ENCODE data around the gene LRTM2. TPM values are rescaled to one million over a fixed set of nuclear protein-coding genes. Genes with fewer than 3 reads are reported as not detected.

Gene LRTM2
- total RNA-seq, 1 donor from 2014 or later, result not detected

DNA sequence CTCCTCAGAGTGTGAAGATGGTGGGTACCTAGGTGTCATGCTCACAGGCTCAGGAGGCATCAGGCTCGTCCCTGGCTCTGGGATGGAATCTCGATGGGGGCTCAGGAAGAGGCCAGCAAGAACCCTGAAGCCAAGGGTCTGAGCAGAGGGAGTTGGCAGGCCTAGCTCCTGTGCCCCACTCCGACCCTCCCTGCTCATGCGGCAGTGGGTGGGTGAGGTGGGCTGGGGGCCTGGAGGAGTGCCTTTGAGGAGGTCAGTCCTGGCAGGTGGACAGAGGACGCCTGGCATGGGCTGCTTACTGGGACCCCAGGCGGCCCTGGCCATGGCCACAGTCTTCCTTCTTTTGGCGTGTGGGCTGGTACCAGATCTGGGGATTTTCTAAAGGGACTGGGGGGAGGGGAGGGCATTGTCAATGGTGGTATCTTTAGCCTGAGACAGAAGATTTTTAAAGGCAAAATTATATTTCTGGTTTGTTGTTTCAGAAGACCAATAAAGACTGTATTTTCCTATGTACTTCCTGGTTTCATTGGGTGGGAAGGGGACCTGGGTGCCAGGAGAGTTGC is 16.0 kb downstream of the LRTM2 start:
- Histone ChIP-seq H3K4me2 (no peak overlapping the region), H3K4me3 (no peak overlapping the region), H3F3A (ENCODE audit: low read depth) (no peaks in the 10 kb centered on the region), H3K27ac (no peak overlapping the region), H3K4me1 (peaks cover 6% of the 10 kb centered on the region), H3K9me3 (ENCODE audit: low read depth) (no peaks in the 10 kb centered on the region), H3K9ac (no peak overlapping the region), H4K20me1 (ENCODE audit: low read depth) (peaks cover 13% of the 10 kb centered on the region), H3K36me3 (no peaks in the 10 kb centered on the region), H3K79me2 (ENCODE audit: low read depth) (no peaks in the 10 kb centered on the region), H2AFZ (replicated peaks) (no peak overlapping the region), H3K27me3 (peaks cover 14% of the 10 kb centered on the region)
- Mint-ChIP-seq H3K27ac (no peak overlapping the region), H3K4me3 (no peak overlapping the region), H3K27me3 (ENCODE audit: insufficient read depth, low read depth) (peaks cover 11% of the 10 kb centered on the region), H3K9me3 (no peaks in the 10 kb centered on the region), H3K4me1 (peaks cover 61% of the 10 kb centered on the region), H3K36me3 (no peaks in the 10 kb centered on the region)
- no peak for TF ChIP-seq CTCF (IDR thresholded peaks at IDR 0.05)
- no peak for TF ChIP-seq EZH2phosphoT487 (IDR thresholded peaks at IDR 0.05)
- no peak for TF ChIP-seq EZH2 (IDR thresholded peaks at IDR 0.05)
- DNase-seq (ENCODE audit: low spot score), result no peak

- H3K9me3 Mint-ChIP-seq, result no peaks in the 10 kb centered on the region
- Histone ChIP-seq H2AFZ (replicated peaks) (no peak overlapping the region), H3K4me1 (peaks cover 6% of the 10 kb centered on the region), H3K36me3 (no peaks in the 10 kb centered on the region), H3K9ac (no peak overlapping the region), H3K4me2 (no peak overlapping the region), H3K27ac (no peak overlapping the region), H3K79me2 (ENCODE audit: low read depth) (no peaks in the 10 kb centered on the region), H3K9me3 (ENCODE audit: low read depth) (no peaks in the 10 kb centered on the region), H4K20me1 (ENCODE audit: low read depth) (peaks cover 7% of the 10 kb centered on the region), H3K27me3 (peaks cover 8% of the 10 kb centered on the region), H3F3A (ENCODE audit: low read depth) (no peaks in the 10 kb centered on the region), H3K4me3 (no peak overlapping the region)
- H3K27me3 Mint-ChIP-seq (ENCODE audit: insufficient read depth, low read depth), result peaks cover 12% of the 10 kb centered on the region
- H3K36me3 Mint-ChIP-seq, result no peaks in the 10 kb centered on the region
- peak; percentile 61 for DNase-seq (ENCODE audit: low spot score)
- H3K27ac Mint-ChIP-seq, result peak overlapping the region; percentile 87
- H3K4me1 Mint-ChIP-seq, result peaks cover 67% of the 10 kb centered on the region
- H3K4me3 Mint-ChIP-seq, result no peak overlapping the region
- TF ChIP-seq EZH2phosphoT487 (IDR thresholded peaks at IDR 0.05), result no peak
- TF ChIP-seq EZH2 (IDR thresholded peaks at IDR 0.05), result no peak
- no peak for TF ChIP-seq CTCF (IDR thresholded peaks at IDR 0.05)
Observed at GRCh38 chr12:1836854-1837421, 16.6 kb downstream of the LRTM2 start.

- Histone ChIP-seq H3K27ac (no peak overlapping the region), H3K36me3 (no peaks in the 10 kb centered on the region), H3K9me3 (ENCODE audit: low read depth) (no peaks in the 10 kb centered on the region), H3K27me3 (peaks cover under 1% of the 10 kb centered on the region), H3K4me1 (peaks cover 6% of the 10 kb centered on the region), H2AFZ (replicated peaks) (no peak overlapping the region), H3F3A (ENCODE audit: low read depth) (no peaks in the 10 kb centered on the region), H3K79me2 (ENCODE audit: low read depth) (no peaks in the 10 kb centered on the region), H3K4me3 (no peak overlapping the region), H3K4me2 (no peak overlapping the region), H3K9ac (no peak overlapping the region), H4K20me1 (ENCODE audit: low read depth) (peaks cover 3% of the 10 kb centered on the region)
- H3K27ac Mint-ChIP-seq, result peak overlapping the region; percentile 87
- TF ChIP-seq CTCF (IDR thresholded peaks at IDR 0.05) (no peak), EZH2 (IDR thresholded peaks at IDR 0.05) (no peak), EZH2phosphoT487 (IDR thresholded peaks at IDR 0.05) (no peak)
- H3K27me3 Mint-ChIP-seq (ENCODE audit: insufficient read depth, low read depth), result peaks cover 13% of the 10 kb centered on the region
- no peak for DNase-seq (ENCODE audit: low spot score)
- no peaks in the 10 kb centered on the region for H3K36me3 Mint-ChIP-seq
- H3K9me3 Mint-ChIP-seq, result no peaks in the 10 kb centered on the region
- H3K4me1 Mint-ChIP-seq, result peaks cover 71% of the 10 kb centered on the region
- peak overlapping the region; percentile 74 for H3K4me3 Mint-ChIP-seq
Observed at GRCh38 chr12:1837541-1838204, 17.3 kb downstream of the LRTM2 start.
